HG03064 (cell line): ENCODE results near the gene RAB43.

ENCODE experiments used
- ATAC-seq: cut with Tn5 transposase; IDR thresholded peaks from one replicate; pipeline ENCODE4 v1.9.1; 2021; ENCODE audit warnings: low read depth; ENCODE audit not compliant: unreplicated experiment

Gene RAB43

DNA sequence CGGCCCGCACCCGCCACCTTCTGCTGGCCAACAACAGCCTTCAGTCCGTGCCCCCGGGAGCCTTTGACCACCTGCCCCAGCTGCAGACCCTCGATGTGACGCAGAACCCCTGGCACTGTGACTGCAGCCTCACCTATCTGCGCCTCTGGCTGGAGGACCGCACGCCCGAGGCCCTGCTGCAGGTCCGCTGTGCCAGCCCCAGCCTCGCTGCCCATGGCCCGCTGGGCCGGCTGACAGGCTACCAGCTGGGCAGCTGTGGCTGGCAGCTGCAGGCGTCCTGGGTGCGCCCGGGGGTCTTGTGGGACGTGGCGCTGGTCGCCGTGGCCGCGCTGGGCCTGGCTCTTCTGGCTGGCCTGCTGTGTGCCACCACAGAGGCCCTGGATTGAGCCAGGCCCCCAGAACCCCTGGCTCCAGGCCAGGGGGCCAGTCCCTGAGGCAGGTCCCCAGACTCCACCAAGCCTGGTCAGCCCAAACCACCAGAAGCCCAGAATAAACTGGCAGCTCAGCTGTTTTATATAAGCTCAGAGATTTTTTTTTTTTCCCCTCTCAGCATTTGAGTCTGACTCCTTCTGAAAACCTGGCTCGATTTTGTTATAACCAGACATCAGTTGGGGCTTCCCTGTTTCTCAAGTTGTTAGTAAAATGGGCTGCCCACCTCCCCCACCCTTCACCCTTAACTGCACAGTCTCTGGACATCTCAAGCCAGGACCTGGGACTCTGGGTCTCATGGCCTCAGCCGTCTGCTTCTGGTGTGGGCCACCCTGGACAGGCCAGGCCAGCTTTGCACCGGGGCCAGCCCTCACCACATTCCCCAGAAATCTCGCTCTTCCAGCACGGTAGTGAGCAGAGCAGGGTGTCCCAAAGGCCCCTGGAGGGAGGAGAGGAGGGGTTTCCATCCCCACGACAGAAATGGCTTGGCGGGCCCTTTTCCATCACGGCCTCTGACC is 59.4 kb downstream of the RAB43 start:
- no peak for ATAC-seq

DNA sequence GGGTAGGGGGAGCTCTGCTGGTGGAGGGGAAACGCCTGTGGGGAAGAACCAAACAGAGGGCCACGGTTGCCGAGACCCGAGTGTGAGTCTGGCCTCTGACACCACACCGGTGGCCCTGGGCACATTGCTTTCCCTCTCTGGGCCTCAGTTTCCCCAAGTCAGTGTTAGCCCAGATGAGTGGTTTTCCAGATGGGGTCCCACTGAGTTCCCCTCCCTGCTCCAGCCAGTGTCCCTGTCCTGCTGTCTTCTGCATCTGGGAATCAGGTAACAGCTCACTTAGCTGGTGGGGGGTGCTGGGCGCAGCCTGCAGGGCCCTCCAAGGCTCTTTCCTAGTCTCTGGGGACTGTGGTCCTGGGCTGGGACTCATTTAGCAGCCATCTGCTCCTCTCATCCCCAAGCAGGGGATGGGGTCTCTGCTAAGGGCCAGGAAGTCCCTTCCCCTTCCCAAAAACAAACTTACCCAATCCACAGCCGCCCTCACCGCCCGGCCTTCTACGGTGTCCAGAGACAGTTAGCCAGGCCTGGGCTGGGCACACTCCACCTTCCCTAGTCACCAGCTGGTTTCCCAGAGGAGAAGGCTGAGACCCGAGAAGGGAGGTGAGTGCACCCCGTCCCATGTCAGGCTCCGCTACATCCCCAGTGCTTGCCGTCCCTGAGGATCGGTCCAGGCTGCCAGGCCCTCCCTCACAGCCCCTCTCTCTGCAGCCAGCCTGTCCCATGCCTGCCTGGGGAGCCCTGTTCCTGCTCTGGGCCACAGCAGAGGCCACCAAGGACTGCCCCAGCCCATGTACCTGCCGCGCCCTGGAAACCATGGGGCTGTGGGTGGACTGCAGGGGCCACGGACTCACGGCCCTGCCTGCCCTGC is 60.3 kb downstream of the RAB43 start:
- ATAC-seq: no peak

DNA sequence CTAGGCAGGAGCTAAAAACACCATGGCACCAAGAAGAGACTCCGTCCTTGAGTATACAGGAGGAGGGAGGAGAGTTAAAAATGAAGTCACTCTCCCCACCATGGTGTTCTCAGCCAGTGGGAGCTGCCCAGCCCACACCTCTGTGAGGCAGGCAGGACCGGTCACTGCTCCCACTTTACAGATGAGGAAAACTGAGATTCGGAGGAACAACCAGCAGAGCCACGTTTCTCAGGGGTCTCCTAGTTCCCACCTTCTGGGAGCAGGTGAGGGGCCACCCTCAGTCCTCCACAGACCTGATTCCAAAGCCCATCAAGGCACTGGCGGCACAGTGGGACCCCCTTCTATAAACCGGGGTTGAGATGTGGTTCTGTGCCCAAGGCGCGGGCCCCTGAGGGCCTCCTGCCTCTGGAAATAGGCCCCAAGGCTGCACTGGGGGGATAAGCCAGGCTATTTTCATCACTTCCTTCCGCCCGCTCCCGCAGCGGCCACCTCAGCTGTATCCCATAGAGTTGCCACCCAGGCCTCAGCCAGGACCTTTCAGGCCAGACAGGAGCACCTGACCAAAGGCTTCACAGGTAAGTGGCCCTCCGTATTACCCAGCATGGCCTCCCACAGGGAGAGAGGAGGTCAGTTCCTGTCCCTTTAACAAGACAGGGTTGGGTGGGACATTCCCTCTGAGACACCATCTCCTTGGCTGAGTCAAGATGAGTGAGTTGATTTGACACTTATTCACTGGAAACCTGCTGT is 61.2 kb downstream of the RAB43 start, which contains the start of gene GP9:
TSS of gene GP9 (plus strand) at position 504 of the 747 bp plus-strand sequence. CDS start 961 bp downstream, outside the sequence.
- no peak for ATAC-seq

DNA sequence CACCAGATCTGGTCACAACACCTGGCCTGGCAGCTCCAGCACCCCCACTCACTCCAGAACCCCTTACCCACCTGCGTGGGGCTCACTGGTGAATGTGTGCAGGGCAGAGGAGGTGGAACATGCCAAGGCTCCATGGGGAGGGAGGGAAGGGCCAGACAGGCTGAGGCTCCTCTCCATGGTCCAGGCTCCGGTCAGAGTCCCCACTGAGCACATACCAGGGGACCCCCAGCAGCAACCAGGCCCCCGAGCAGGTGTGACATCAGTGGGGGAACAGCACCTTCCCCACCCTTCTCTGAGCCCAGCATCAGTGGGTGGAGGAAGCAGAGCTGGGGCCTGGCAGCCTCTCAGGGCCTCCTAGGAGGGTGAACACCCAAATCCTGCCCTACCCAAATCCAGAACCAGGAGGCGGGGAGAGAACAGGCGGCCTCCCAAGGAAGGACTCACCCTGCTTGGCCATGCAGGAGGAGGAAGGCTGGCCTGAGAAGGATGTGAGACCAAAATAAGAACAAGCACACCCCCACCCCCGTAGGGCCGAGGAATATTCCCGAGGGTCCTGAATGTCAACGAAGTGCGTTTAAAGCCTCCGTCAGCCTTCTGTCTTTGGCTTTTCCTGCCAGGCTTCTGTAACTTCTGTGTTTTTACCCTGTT is 62.2 kb downstream of the RAB43 start:
- ATAC-seq: no peak

DNA sequence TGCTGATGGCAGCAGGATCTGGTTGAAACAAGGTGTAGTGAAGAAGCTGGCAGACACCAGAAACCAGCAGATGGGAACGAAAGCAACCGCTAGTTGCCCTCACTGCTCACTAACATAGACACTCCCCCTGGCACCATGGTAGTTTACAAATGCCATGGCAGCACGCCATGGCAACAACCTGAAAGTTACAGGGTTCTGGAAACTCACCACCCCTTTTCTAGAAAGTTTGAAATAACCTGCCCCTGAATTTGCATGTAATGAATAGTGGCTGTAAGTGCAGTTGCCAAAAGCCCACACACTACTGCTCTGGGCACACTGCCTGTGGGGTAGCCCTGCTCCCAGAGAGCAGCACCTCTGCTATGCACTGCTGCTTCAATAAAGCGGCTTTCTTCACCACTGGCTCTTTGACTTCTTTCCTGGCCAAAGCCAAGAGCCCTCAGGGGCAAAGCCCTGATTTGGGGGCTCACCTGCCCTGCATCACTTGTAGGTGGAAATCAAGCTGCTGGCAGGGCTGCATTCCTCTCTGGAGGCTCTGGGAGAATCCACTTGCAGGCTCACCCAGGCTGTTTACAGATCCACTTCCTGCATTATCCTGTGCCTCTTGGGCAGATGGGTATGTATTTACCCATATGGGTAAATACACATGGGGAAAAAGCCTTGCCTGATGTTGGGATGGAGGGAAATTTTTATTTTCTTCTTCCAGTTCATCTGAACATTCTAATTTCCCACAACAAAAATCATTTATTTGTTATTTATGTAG is 63.0 kb downstream of the RAB43 start:
- ATAC-seq: no peak

DNA sequence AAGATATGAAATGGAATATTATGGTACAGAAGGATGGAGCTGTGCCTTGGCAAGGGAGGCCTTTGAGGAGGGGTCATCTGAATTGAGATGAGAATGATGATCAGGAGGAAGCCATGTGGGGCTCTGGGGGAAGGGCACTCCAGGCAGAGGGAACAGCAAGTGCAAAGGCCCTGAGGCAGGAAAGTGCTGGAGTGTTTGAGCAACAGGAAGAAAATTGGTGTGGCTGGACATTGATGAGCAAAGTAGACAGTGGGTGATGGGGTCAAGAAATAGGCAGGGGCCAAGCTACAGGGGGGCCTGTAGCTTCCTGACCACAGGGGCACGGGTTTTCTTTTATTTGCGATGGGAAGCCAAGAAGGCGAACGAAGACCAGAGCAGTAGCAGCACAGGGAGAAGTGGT is 64.4 kb downstream of the RAB43 start:
- ATAC-seq: no peak

DNA sequence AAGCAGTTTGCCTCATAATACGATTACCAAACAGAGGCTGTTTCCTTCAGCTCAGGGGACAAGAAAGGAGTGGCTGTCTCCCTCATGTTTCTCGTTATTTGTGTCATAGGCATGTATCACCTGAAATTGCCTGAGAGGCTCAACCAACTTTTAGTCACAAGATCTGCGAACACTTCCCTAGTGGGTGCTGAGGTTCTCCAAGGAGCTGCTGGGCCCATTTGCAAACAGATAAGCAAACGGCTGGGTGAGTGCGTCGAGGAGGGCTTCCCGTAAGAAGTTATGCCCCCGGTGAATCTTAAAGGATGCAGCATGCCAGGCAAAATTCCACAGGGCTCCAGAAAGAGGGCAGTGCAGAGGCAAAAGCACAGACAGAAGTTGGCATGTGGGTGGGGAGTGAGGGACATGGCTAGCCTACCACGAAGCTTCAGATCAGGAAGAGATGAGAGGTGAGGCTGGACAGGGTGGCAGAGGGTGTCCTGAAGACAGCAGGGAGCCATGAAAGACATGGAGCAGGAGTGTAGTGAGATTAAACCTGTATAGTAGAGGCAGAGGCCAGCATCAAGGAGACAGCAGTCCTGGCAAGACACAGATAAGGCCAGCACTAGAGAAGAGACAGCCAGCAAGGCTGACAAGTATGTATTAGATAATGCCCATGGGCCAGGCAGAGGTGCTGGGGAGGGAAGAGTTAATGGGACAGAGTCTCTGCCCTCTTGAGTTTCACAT is 65.0 kb downstream of the RAB43 start:
- no peak for ATAC-seq

DNA sequence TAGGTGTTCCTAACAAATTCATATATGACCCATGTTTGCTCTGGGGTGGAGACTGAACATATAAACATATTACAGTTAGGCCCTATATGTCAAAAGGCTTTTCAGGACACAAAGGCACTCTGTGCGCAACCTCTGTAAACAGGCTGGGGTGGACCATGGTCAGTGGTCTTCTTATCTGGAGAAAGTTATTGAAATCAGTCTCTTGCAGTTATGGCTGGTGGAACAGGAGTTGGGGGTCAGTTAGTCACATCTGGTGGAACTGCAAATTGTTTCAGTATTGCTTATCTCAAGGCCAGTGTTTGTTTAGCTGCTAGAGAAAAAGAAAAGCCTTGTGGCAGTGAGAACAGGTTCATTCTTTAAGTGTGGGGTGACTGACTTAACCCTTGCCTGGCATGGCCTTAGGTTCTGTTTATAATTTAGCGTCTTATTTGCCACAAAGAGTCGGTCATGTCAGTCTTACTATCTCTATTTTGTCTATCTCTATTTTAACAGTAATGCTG is 66.9 kb downstream of the RAB43 start:
- ATAC-seq: no peak

DNA sequence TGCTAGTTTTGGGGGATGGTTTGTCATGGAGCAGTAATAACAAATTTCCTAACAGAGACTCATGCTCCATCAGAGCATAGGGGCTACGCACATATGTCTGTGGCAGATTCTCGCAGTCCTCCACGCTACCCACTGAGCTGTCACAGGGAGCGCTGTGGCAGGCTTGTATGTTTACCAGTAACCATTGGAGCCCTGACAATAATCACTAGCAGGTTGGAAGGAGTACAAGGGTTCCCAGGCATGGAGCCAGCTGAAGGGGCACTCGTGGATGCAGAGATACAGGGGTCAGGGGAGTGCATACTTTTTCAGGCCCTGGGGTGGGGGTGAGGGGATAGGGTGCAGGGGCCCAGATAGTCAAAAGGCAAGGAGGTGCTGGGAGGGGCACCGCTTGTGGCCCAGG is 68.9 kb downstream of the RAB43 start:
- ATAC-seq: no peak

DNA sequence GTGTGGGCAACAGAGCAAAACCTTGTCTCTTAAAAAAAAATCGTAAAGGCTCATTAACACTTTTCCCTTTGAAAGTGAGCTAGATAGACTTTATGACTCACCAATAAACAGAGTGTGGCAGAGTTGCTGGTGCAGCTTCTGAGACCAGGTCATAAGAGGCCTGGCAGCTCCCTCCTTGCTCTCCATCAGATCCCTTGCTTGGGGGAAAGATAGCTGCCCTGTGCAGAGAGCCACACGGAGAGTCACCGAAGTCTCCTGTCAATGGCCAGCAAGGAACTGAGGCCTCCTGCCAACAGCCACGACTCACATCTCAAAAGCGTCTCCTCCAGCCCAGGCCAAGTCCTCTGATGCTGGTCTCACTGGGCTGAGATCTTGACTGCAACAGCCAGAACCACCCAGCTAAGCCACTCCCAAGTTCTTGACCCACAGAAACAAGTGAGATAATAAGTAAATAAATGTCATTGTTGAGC is 69.7 kb downstream of the RAB43 start:
- no peak for ATAC-seq

DNA sequence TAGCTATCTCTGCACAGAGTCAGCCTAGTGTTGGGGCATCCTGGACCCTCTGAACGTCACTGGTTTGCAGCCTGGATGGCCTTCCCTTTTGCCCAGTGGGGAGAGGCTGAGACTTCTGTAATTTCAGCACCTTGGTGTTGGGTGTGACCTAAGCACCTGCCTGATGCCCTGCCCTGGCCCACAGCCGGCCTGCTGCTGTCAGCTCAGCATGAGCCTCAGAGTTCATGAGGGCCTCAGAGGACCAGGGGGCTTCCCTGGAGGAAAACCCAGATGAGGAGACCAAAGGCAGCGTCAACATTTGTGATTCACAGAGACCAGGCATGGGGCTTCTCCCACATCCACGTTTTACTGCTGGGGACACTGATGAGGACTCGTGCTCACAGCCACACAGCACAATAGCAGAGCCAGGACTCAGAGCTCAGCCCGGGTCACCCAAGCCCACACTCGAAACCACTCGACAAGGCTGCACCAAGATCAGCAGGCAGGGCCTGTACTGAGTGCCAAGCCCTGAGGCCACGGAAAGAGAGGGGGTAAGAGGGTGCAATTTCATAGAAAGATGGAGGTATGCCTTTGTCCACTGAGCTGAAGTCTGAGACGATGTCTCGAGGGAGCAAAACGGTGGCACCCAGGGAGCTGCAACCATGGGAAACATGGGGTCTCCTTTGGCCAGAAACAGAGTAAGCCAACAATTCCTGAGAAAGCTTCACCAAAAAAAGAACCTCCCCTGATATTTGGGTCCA is 70.9 kb downstream of the RAB43 start:
- ATAC-seq: no peak

DNA sequence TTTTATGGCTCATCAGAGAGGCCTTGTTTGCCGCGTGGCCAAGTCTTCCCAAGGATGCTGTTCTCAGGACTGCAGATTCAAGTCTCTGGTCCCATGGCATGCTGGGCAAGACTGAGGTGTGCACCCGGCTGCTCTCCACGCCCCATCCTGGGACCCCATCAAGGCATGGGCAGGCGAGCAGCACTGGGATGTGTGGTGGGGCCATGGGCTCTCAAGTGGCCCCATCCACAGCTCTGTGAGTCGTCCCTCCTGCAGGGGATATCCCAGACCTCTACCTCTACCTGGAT is 74.1 kb downstream of the RAB43 start:
- no peak for ATAC-seq

DNA sequence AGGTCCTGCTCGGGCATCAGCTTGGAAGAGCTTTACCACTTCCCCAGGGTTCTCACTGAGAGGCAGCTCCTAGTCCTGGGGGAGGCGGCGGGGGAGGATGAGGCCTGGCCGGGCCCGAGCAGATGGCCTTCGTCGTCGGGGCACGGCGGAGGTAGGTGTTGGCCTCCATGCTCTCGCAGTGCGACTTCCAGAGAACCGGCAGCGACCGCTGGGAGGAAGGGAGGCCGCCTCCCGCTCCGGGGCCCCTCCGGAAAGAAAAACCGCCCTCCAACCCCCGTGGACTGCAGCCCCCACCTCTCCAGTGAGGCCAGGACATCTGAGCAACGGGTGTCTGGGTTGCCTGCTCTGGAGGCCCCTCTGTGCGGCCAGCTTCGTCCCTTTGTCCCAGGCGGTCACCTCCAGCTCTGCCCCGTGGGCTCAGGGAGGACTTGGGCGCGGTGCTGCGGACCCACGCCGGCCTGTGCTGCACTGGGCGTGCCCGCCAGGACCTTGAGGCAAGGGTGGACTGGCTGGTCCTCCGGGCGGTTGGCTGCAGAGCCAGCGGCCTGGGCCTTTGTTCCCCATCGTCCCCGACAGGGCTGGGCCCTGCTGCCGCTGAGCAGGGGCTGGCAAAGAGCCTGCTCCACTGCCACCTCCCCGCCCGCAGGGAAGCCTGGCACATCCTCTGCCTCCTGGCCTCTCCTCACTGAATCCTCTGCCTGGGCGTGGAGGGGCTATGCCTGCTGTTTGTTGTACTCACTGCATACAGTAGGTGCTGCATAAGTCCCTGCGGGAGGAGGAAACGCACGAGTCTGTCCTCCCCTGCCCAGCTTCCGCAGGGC is 74.7 kb downstream of the RAB43 start:
- no peak for ATAC-seq

DNA sequence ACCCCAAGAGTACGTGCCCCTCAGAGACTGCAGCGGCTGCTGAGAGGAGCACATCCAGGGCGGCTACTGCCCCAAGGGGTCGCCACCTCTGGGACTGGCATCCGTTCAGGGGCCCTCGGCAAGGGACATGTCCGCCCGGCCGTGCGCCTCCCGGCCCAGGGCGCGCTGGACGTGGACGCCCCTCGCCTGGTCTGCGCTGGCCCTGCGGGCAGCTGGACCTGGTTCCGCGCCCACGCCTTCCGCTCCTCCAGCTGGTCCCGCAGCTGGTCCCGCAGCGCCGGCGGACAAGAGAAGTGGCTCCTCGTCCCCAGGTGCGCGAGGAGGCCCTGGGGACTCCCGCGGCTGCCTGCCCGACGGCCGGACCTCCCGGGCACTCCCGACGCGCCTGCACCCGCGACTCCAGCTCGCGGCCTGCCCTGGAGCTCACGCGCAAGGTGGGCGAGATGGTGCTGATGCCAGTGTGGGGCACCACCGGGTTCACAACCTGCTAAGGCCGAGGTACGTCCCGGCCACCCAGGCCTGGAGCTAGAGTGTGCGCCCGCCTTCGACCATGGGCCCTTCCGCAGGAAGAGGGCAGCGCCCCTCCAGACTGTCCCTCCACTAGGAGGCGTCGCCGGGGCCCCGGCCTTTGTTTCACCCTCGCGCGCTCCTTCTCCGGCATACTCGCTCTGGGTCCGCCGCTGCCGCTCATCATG is 75.4 kb downstream of the RAB43 start:
- ATAC-seq: no peak

DNA sequence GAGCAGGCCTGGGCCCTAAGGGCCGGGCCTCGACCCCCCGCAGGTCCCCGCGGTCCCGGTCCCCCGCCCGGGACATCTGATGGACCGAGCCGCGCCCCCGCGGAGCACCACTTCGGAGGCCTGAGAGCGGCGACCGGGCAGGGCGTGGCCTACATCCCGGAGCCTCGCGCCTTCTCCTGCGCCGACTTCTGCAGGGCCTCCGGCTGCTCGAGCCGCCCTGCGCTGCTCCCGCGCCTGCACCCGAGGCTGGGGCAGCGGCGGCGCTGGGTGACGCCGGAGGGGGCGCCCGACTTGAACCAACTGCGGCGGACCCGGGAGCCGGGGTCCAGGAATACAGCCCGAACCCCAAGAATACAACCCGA is 75.9 kb downstream of the RAB43 start:
- ATAC-seq: no peak

DNA sequence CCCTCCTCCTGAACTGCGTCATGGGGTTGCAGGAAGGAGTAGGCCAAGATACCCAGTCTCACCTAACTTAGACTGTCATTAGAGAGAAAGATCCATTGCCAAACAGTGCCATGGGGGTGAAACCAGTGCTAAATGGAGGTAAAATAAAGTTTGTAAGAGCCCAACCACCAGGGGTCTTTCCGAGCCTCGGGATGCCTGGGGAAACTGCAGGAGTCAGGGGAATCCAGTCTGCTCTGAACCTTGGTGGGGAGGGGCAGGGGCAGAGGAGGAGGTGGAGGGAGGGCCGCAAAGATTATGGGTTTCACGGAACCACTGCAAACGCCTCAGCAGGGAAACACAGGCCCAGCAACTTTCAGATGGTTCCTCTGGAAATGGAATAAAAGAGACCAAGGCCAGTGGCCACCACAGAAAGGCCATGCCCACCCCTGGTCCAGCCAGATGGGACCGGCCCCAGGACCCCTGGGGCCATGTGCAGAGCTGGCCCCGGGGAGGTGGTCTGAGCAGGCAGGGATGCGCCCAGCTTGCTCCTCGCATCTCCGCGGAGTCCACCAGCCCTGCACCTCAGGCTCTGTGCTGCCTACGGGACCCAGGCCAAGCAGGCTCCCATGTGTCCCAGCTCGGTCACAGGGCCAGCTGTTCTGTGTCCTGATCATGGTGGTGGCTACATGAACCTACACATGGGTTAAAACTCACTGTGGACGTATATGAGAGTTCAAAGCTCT is 80.9 kb downstream of the RAB43 start:
- ATAC-seq: no peak
